Endothelial cell of umbilical vein (primary cell): Measurements from ENCODE around the gene PPM1M. TPM values are rescaled to one million over a fixed set of nuclear protein-coding genes. Genes with fewer than 3 reads are reported as not detected.

Source experiments
- BruUV-seq: library from RNA; stranded (reverse); fragments of 400-500 nt; replicated peaks from 2 replicates; lab custom pipeline; 2021; lab: Mats Ljungman, UMichigan
- CTCF ChIA-PET: fragments of 300-600, 350-600 bp; sonication (Branson Sonifier 250); formaldehyde crosslinking; loops from one replicate; lab custom pipeline; 2021; ENCODE audit warnings: antibody characterized with exemption, inconsistent platforms; lab: Charles Lee
- POLR2A ChIA-PET: fragments of 300-600, 350-600 bp; sonication (Branson Sonifier 250); formaldehyde crosslinking; loops from one replicate; lab custom pipeline; 2021; ENCODE audit warnings: antibody characterized with exemption, inconsistent platforms; lab: Charles Lee
- DNase-seq: peaks from one replicate; pipeline ENCODE4 v3.0.0-alpha.2; 2011; ENCODE audit warnings: low read depth, low spot score
- FAIRE-seq: peaks from 2 replicates; lab custom pipeline; 2011; peaks lifted over from hg19 to GRCh38; lab: Jason Lieb, UNC
- H2AFZ ChIP-seq: 2 replicates; pipeline ENCODE4 v1.6.0; 2012; ENCODE audit warnings: low read depth, low read length, control low read depth, inconsistent platforms
- H3K27ac ChIP-seq: 2 replicates; pipeline ENCODE4 v1.5.1; 2011; ENCODE audit warnings: low read depth, mild to moderate bottlenecking, control low read depth, low read length, moderate library complexity; ENCODE audit not compliant: insufficient read depth
- H3K27me3 ChIP-seq, 2 experiments: 2 replicates each; pipeline versions ENCODE4 v1.6.0 to v1.6.1; 2011; ENCODE audit warnings: low read length in 2 of 2, mixed read lengths in 1 of 2; ENCODE audit not compliant: control insufficient read depth in 2 of 2, insufficient read depth in 2 of 2
- H3K36me3 ChIP-seq, 2 experiments: 2 replicates in 1 of 2; 3 replicates in 1 of 2; pipeline ENCODE4 v1.5.1; 2011; ENCODE audit warnings: low read length in 2 of 2, mild to moderate bottlenecking in 1 of 2, moderate library complexity in 1 of 2; ENCODE audit not compliant: control insufficient read depth in 2 of 2, insufficient read depth in 2 of 2; ENCODE audit errors: extremely low read depth in 1 of 2
- H3K4me1 ChIP-seq: 3 replicates; pipeline ENCODE4 v1.5.1; 2011; ENCODE audit warnings: mild to moderate bottlenecking, low read length; ENCODE audit not compliant: control insufficient read depth, insufficient read depth; ENCODE audit errors: extremely low read depth
- H3K4me2 ChIP-seq: 2 replicates; pipeline ENCODE4 v1.6.1; 2011; ENCODE audit warnings: low read length, control low read depth, mixed read lengths; ENCODE audit not compliant: insufficient read depth
- H3K4me3 ChIP-seq, 3 experiments: fragments of 200-600 bp in 1 of 3; sonication (generic), shearing (Covaris generic) in 1 of 3; replicated peaks in 1 of 3; 2 replicates each; pipeline ENCODE4 v1.5.1; 2011 to 2016; ENCODE audit warnings: control low read depth in 3 of 3, low read length in 3 of 3, mild to moderate bottlenecking in 2 of 3, inconsistent platforms in 1 of 3, low read depth in 1 of 3, moderate library complexity in 1 of 3; ENCODE audit not compliant: insufficient read depth in 1 of 3
- H3K79me2 ChIP-seq: 2 replicates; pipeline ENCODE4 v1.6.0; 2012; ENCODE audit warnings: low read length, inconsistent platforms; ENCODE audit not compliant: control insufficient read depth, insufficient read depth
- H3K9ac ChIP-seq: replicated peaks from 2 replicates; pipeline ENCODE3; 2011; ENCODE audit warnings: low read length, control low read depth; ENCODE audit not compliant: insufficient read depth; ENCODE audit errors: extremely low read depth
- H3K9me1 ChIP-seq: replicated peaks from 3 replicates; pipeline ENCODE4 v1.6.0; 2011; ENCODE audit warnings: mild to moderate bottlenecking, low read length; ENCODE audit not compliant: control insufficient read depth, insufficient read depth; ENCODE audit errors: extremely low read depth
- H3K9me3 ChIP-seq: replicated peaks from 2 replicates; pipeline ENCODE4 v1.5.1; 2012; ENCODE audit warnings: low read length, inconsistent platforms; ENCODE audit not compliant: control insufficient read depth, insufficient read depth
- H4K20me1 ChIP-seq: replicated peaks from 2 replicates; pipeline ENCODE3; 2011; ENCODE audit warnings: mild to moderate bottlenecking, low read length; ENCODE audit not compliant: control insufficient read depth, insufficient read depth; ENCODE audit errors: extremely low read depth
- CTCF ChIP-seq, 2 donors: IDR thresholded peaks; 1 replicate in 1 of 2; 2 replicates in 1 of 2; pipeline ENCODE4 v1.5.1; 2011; ENCODE audit warnings: low read length in 2 of 2, mild to moderate bottlenecking in 2 of 2, moderate library complexity in 2 of 2, control low read depth in 1 of 2, inconsistent platforms in 1 of 2, low read depth in 1 of 2; ENCODE audit not compliant: insufficient read depth in 1 of 2; ENCODE audit errors: extremely low read depth in 1 of 2
- EZH2 ChIP-seq: IDR thresholded peaks from 2 replicates; pipeline ENCODE4 v1.6.1; 2012; ENCODE audit warnings: borderline replicate concordance, low read depth, mild to moderate bottlenecking, moderate library complexity, low read length, inconsistent platforms; ENCODE audit not compliant: severe bottlenecking
- FOS ChIP-seq: IDR thresholded peaks from 2 replicates; pipeline ENCODE4 v1.6.1; 2011; ENCODE audit warnings: mild to moderate bottlenecking, low read length, moderate library complexity, borderline replicate concordance; ENCODE audit not compliant: insufficient read depth
- GATA2 ChIP-seq: IDR thresholded peaks from 2 replicates; pipeline ENCODE4 v1.7.0; 2011; ENCODE audit warnings: low read depth, mild to moderate bottlenecking, moderate library complexity, mixed read lengths, low read length; ENCODE audit not compliant: insufficient read length, insufficient read depth
- JUN ChIP-seq: IDR thresholded peaks from 2 replicates; pipeline ENCODE4 v1.6.1; 2011; ENCODE audit warnings: borderline replicate concordance, low read depth; ENCODE audit not compliant: insufficient read length, insufficient read depth
- MAX ChIP-seq: IDR thresholded peaks from 2 replicates; pipeline ENCODE4 v1.6.1; 2011; ENCODE audit not compliant: insufficient read depth, insufficient read length
- MYC ChIP-seq: IDR thresholded peaks from one replicate; pipeline ENCODE4 v1.6.1; 2011; ENCODE audit warnings: mild to moderate bottlenecking, low read depth, low read length
- POLR2A ChIP-seq: IDR thresholded peaks from 2 replicates; pipeline ENCODE4 v1.6.1; 2012; ENCODE audit warnings: low read depth, mild to moderate bottlenecking, control low read depth, low read length
- POLR2AphosphoS5 ChIP-seq: IDR thresholded peaks from 2 replicates; pipeline ENCODE4 v1.6.1; 2012; ENCODE audit warnings: low read depth, mild to moderate bottlenecking, control low read depth, low read length, moderate library complexity; ENCODE audit not compliant: insufficient read depth
- dilution Hi-C: fragments of 300-500 bp; cut with MboI; formaldehyde crosslinking; loops from one replicate; pipeline ENCODE4 v1.15.0; 2019; ENCODE audit warnings: low sequenced_read_pairs; ENCODE audit not compliant: extremely low pct_ligation_motif_present
- intact Hi-C: fragments of 100-400 bp; cut with micrococcal nuclease; formaldehyde crosslinking; loops from one replicate; pipeline ENCODE4 v1.10.0; 2022
- polyA plus RNA-seq, 4 experiments: library from polyadenylated mRNA; depleted of rRNA in 3 of 4; stranded (reverse) in 3 of 4; unstranded in 1 of 4; fragments of >200 nt; gene quantifications; 2 replicates each; pipeline versions ENCODE4 v1.2.1 to v1.2.3, GENCODE V29; 2011 to 2012; ENCODE audit warnings: missing spikeins in 1 of 4
- total RNA-seq: library from RNA; stranded (reverse); gene quantifications from 2 replicates; pipeline ENCODE4 v1.2.3, GENCODE V29; 2021

The PPM1M gene
- total and polyA plus RNA-seq, 2 donors (not counting 3 experiments of a cell fraction or from before 2014, with no cell fraction given), result 13.7 to 19.4 TPM

- intact Hi-C loops, result no loop called here
- H3K9me3 ChIP-seq, result no peaks in the 10 kb centered on the region
- H3K4me2 ChIP-seq, result no peak overlapping the region
- no TSS peak for BruUV-seq
- TF ChIP-seq MYC (no peak), MAX (no peak), FOS (no peak), POLR2A (no peak), EZH2 (no peak), POLR2AphosphoS5 (no peak), CTCF (IDR thresholded peaks at IDR 0.05; ENCODE audit: extremely low read depth in 1 of 2, insufficient read depth in 1 of 2, low read depth in 1 of 2, low read length in 2 of 2) (no peak), JUN (no peak), GATA2 (no peak)
- DNase-seq (no peak), FAIRE-seq (no peak)
- H3K4me3 ChIP-seq, result no peak overlapping the region
- dilution Hi-C loops, result no loop called here
- H3K27ac ChIP-seq, result no peak overlapping the region
- peaks cover 14 to 24% of the 10 kb centered on the region in 2 experiments for H3K36me3 ChIP-seq
- H3K9me1 ChIP-seq, result no peaks in the 10 kb centered on the region
- no peaks in the 10 kb centered on the region for H4K20me1 ChIP-seq
- POLR2A ChIA-PET, result interaction anchor here (0.7 kb wide), 1 partner anchor 10 kb away, joined by 5 read pairs; no protein-coding TSS in a partner anchor
- H3K79me2 ChIP-seq, result peaks cover 2% of the 10 kb centered on the region
- CTCF ChIA-PET, result no interaction called here
- H3K9ac ChIP-seq, result no peak overlapping the region
- H3K4me1 ChIP-seq, result no peaks in the 10 kb centered on the region
- no peaks in the 10 kb centered on the region for H3K27me3 ChIP-seq
- H2AFZ ChIP-seq, result no peak overlapping the region
Observed at GRCh38 chr3:52227117-52227516, 18.4 kb upstream of the PPM1M start.
